ENCODE data around the gene AMH. TPM values are rescaled to one million over a fixed set of nuclear protein-coding genes. Genes with fewer than 3 reads are reported as not detected.

AMH gene
- polyA plus RNA-seq, 1 of the 3 experiments (the other 2 are of a cell fraction): 18.1 TPM

DNA sequence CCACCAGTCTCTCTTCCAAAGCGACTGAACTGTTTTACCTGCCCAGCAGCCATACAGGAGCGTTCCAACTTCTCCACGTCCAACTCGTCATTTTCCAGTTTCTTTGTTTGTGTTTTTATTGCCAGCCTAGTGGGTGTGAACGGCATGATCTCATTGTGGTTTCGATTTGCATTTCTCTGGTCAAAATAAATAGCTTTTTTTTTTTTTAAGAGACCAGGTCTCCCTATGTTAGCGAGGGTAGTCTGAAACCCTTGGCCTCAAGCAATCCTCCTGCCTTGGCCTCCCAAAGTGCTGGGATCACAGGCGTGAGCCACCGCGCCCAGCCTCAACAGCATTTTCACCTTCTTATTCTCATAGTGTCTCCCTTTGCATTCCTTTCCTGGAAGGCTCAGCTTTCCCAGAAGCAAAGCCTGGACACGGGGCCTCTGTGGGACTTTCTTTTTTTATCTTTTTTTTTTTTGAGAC is 11.2 kb downstream of the AMH start:
- no peak overlapping the region for H3K4me3 ChIP-seq (ENCODE audit: low read depth in 2 of 2, low read length in 1 of 2)
- H3K4me2 ChIP-seq: no peak overlapping the region
- H3K27me3 ChIP-seq (ENCODE audit: insufficient read depth): no peaks in the 10 kb centered on the region
- no peak for TF ChIP-seq SMC3 (IDR thresholded peaks at IDR 0.05; ENCODE audit: low read depth, low read length)
- TF ChIP-seq RXRA (IDR thresholded peaks at IDR 0.05; ENCODE audit: borderline replicate concordance, low read depth): no peak
- TF ChIP-seq MEF2A (IDR thresholded peaks at IDR 0.05; ENCODE audit: borderline replicate concordance, low read depth): no peak
- no peak for TF ChIP-seq RAD21 (IDR thresholded peaks at IDR 0.05; ENCODE audit: low read length)
- TF ChIP-seq, protein P1, sequence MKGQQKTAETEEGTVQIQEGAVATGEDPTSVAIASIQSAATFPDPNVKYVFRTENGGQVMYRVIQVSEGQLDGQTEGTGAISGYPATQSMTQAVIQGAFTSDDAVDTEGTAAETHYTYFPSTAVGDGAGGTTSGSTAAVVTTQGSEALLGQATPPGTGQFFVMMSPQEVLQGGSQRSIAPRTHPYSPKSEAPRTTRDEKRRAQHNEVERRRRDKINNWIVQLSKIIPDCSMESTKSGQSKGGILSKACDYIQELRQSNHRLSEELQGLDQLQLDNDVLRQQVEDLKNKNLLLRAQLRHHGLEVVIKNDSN (IDR thresholded peaks at IDR 0.05; ENCODE audit: borderline replicate concordance, low read depth): no peak
- TF ChIP-seq TEAD4 (IDR thresholded peaks at IDR 0.05; ENCODE audit: borderline replicate concordance, insufficient read depth): no peak
- no peak for TF ChIP-seq SIN3A (IDR thresholded peaks at IDR 0.05; ENCODE audit: borderline replicate concordance, low read depth, low read length)
- peaks cover 0 to 11% of the 10 kb centered on the region in 2 experiments; a peak in 1 of 4 replicates for H3K4me1 ChIP-seq (ENCODE audit: control insufficient read depth in 1 of 2, insufficient read depth in 2 of 2, low read depth in 1 of 2, low read length in 1 of 2)
- peaks cover 7% of the 10 kb centered on the region for H3F3A ChIP-seq (replicated peaks; ENCODE audit: insufficient read depth)
- POLR2A ChIA-PET: interaction anchor here (0.8 to 1.5 kb wide), 4 partner anchors 10 to 17 kb away, joined by 3 to 6 read pairs (median 4); no protein-coding TSS in a partner anchor
- no peak overlapping the region for H3K9ac ChIP-seq
- no peak overlapping the region for H3K27ac ChIP-seq (ENCODE audit: low read depth in 2 of 2, low read length in 1 of 2)
- H3K36me3 ChIP-seq (replicated peaks in 1 of 2; ENCODE audit: control insufficient read depth in 1 of 2, insufficient read depth in 2 of 2, low read length in 1 of 2): no peaks in the 10 kb centered on the region
- WGBS (ENCODE audit: low lambda C conversion rate): 87% methylated on average over 11 of the region's 11 CpGs
- H3K9me3 ChIP-seq: no peaks in the 10 kb centered on the region
- CTCF ChIA-PET: interaction anchor here (2.3 to 9.8 kb wide), 2 partner anchors 19 to 56 kb away, joined by 11 to 121 read pairs; no protein-coding TSS in a partner anchor
- DNase-seq: no peak
- H3K9me2 ChIP-seq: no peaks in the 10 kb centered on the region
- H4K20me1 ChIP-seq (ENCODE audit: insufficient read depth): no peaks in the 10 kb centered on the region
- no peak overlapping the region for H2AFZ ChIP-seq (ENCODE audit: low read depth)
- no peaks in the 10 kb centered on the region for H3K79me2 ChIP-seq (ENCODE audit: insufficient read depth)

DNA sequence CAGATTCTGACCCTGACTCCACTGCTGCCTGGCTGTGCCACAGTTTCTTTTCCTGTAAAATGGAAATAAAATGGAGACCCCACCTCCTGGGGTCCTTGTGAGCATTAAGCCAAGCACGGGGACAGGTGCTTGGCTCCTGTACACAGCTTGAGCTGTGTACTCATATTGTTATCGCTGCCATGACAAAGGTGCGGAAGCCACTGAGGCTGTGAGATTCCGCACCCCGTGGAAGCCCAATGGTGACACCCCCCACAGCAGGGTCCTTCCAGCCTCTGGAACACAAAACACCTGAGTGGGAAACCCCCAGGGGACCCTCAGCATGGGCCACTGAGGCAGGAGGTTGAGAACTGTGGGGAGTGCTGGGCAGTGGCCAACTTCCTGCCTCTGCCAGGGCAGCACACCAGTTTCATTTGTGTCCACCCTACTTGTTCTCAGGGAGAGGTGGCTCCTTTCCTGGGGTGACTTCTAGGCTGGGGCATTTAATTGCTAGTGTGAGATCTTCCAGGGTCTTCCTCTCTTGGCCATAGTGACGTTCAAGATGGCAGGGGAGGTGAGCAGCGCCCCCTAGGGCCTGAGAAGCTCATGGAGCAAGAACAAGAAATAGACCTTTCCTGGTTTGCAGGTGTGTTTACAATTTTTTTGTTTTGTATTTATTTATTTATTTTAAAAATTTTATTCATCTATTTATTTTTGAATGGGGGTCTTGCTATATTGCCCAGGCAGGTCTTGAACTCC is 12.5 kb downstream of the AMH start:
- CTCF ChIA-PET: interaction anchor here (0.5 to 9.8 kb wide), 15 partner anchors 11 to 136 kb away, joined by 3 to 121 read pairs (median 4); partner anchors contain the start of genes AMH and PLEKHJ1
- Histone ChIP-seq H3K4me2 (no peak overlapping the region), H3K4me3 (ENCODE audit: low read depth in 2 of 2, low read length in 1 of 2) (no peak overlapping the region; a peak in 1 of 4 replicates), H3K4me1 (ENCODE audit: control insufficient read depth in 1 of 2, insufficient read depth in 2 of 2, low read depth in 1 of 2, low read length in 1 of 2) (peaks cover 0 to 3% of the 10 kb centered on the region in 2 experiments; a peak in 1 of 4 replicates), H3K9me2 (no peaks in the 10 kb centered on the region), H3K27ac (ENCODE audit: low read depth in 2 of 2, low read length in 1 of 2) (no peak overlapping the region), H3K9me3 (no peaks in the 10 kb centered on the region), H3K79me2 (ENCODE audit: insufficient read depth) (no peaks in the 10 kb centered on the region), H3K9ac (no peak overlapping the region), H4K20me1 (ENCODE audit: insufficient read depth) (no peaks in the 10 kb centered on the region), H3K27me3 (ENCODE audit: insufficient read depth) (no peaks in the 10 kb centered on the region), H2AFZ (ENCODE audit: low read depth) (no peak overlapping the region), H3K36me3 (replicated peaks in 1 of 2; ENCODE audit: control insufficient read depth in 1 of 2, insufficient read depth in 2 of 2, low read length in 1 of 2) (no peaks in the 10 kb centered on the region), H3F3A (replicated peaks; ENCODE audit: insufficient read depth) (peaks cover 7% of the 10 kb centered on the region)
- 10% methylated on average over 2 of the region's 7 CpGs for WGBS (ENCODE audit: low lambda C conversion rate)
- peak; percentile 56 for TF ChIP-seq RAD21 (IDR thresholded peaks at IDR 0.05; ENCODE audit: low read length)
- TF ChIP-seq, protein P2, sequence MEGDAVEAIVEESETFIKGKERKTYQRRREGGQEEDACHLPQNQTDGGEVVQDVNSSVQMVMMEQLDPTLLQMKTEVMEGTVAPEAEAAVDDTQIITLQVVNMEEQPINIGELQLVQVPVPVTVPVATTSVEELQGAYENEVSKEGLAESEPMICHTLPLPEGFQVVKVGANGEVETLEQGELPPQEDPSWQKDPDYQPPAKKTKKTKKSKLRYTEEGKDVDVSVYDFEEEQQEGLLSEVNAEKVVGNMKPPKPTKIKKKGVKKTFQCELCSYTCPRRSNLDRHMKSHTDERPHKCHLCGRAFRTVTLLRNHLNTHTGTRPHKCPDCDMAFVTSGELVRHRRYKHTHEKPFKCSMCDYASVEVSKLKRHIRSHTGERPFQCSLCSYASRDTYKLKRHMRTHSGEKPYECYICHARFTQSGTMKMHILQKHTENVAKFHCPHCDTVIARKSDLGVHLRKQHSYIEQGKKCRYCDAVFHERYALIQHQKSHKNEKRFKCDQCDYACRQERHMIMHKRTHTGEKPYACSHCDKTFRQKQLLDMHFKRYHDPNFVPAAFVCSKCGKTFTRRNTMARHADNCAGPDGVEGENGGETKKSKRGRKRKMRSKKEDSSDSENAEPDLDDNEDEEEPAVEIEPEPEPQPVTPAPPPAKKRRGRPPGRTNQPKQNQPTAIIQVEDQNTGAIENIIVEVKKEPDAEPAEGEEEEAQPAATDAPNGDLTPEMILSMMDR (IDR thresholded peaks at IDR 0.05): peak; percentile 67
- TF ChIP-seq FOXM1 (IDR thresholded peaks at IDR 0.05; ENCODE audit: low read depth): no peak
- TF ChIP-seq SMC3 (IDR thresholded peaks at IDR 0.05; ENCODE audit: low read depth, low read length): peak; percentile 27
- DNase-seq: peak; percentile 49
- POLR2A ChIA-PET: interaction anchor here (1.3 kb wide), 1 partner anchor 9 kb away, joined by 4 read pairs; no protein-coding TSS in a partner anchor
